ENCODE measurements around the gene TERT.

DNA sequence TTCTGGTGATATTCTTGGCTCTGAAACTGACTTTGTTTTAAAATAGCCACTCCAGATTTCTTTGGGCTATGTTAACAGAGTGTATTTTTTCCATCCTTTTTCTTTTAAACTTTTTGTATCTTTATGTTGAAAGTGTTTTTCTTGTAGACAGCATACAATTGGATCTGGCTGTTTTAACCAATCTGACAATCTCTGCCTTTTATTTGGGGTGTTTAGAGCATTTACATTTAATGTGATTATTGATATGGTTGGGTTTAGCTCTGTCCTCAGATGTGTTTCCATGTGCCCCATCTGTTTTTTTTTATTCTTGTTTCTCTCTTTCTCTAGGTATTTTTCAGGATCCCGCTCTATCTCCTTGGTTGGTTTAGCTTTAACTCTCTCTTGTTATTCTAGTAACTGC lies 59.0 kb downstream of the TERT start:
- TF ChIP-seq ZNF207 (IDR thresholded peaks at IDR 0.05; ENCODE audit: borderline replicate concordance) (no peak), EGR1 (IDR thresholded peaks at IDR 0.05; ENCODE audit: borderline replicate concordance in 1 of 2, low read depth in 2 of 2, low read length in 2 of 2) (no peak), NR2C2 (IDR thresholded peaks at IDR 0.05; ENCODE audit: borderline replicate concordance, control insufficient read depth, insufficient read length, low read depth) (no peak), SREBF2 (IDR thresholded peaks at IDR 0.05; ENCODE audit: low read length) (no peak), POLR2A (IDR thresholded peaks at IDR 0.05; ENCODE audit: low read depth, low read length) (no peak), ZNF274 (IDR thresholded peaks at IDR 0.05; ENCODE audit: insufficient read depth, insufficient read length) (no peak), HDAC6 (IDR thresholded peaks at IDR 0.05; ENCODE audit: unreplicated experiment) (no peak), EZH2 (IDR thresholded peaks at IDR 0.05; ENCODE audit: borderline replicate concordance, control insufficient read depth, low read depth, low read length) (no peak), NFIC (IDR thresholded peaks at IDR 0.05; ENCODE audit: low read depth, low read length) (no peak), HDGF (IDR thresholded peaks at IDR 0.05) (no peak)
- TF ChIP-seq, protein P1, sequence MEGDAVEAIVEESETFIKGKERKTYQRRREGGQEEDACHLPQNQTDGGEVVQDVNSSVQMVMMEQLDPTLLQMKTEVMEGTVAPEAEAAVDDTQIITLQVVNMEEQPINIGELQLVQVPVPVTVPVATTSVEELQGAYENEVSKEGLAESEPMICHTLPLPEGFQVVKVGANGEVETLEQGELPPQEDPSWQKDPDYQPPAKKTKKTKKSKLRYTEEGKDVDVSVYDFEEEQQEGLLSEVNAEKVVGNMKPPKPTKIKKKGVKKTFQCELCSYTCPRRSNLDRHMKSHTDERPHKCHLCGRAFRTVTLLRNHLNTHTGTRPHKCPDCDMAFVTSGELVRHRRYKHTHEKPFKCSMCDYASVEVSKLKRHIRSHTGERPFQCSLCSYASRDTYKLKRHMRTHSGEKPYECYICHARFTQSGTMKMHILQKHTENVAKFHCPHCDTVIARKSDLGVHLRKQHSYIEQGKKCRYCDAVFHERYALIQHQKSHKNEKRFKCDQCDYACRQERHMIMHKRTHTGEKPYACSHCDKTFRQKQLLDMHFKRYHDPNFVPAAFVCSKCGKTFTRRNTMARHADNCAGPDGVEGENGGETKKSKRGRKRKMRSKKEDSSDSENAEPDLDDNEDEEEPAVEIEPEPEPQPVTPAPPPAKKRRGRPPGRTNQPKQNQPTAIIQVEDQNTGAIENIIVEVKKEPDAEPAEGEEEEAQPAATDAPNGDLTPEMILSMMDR (IDR thresholded peaks at IDR 0.05 in 2 of 3, conservative IDR thresholded peaks at IDR 0.05 in 1 of 3; ENCODE audit: control insufficient read depth in 2 of 3, extremely low read depth in 1 of 3, insufficient read depth in 1 of 3, low read depth in 3 of 3, low read length in 3 of 3): no peak
